GM18909 (cell line): Measurements from ENCODE around the gene ACOX3.

Experiments
- ATAC-seq: cut with Tn5 transposase; IDR thresholded peaks from one replicate; pipeline ENCODE4 v1.9.1; 2021; ENCODE audit warnings: mild to moderate bottlenecking; ENCODE audit not compliant: unreplicated experiment, poor library complexity

ACOX3 gene

GRCh38 chr4:8377103-8378075, 63.1 kb downstream of the ACOX3 start:
- no peak for ATAC-seq

- no peak for ATAC-seq
These were observed 64.0 kb downstream of the ACOX3 start for GRCh38 chr4:8376361-8377102.

GRCh38 chr4:8374851-8375649, 65.5 kb downstream of the ACOX3 start:
- ATAC-seq: no peak

- ATAC-seq: no peak
These were observed 66.5 kb downstream of the ACOX3 start for GRCh38 chr4:8373973-8374545.

- ATAC-seq: no peak
These were observed 67.1 kb downstream of the ACOX3 start for GRCh38 chr4:8373270-8373972.

- ATAC-seq: no peak
These were observed 68.0 kb downstream of the ACOX3 start for GRCh38 chr4:8372506-8372905.

GRCh38 chr4:8371596-8371995, 68.9 kb downstream of the ACOX3 start:
- ATAC-seq: no peak

GRCh38 chr4:8370835-8371595, 69.5 kb downstream of the ACOX3 start:
- ATAC-seq: no peak

GRCh38 chr4:8370106-8370787, 70.3 kb downstream of the ACOX3 start:
- no peak for ATAC-seq

GRCh38 chr4:8369426-8370105, 71.0 kb downstream of the ACOX3 start:
- no peak for ATAC-seq

- no peak for ATAC-seq
These were observed 71.5 kb downstream of the ACOX3 start for GRCh38 chr4:8368998-8369397.

GRCh38 chr4:8368061-8368481, 72.5 kb downstream of the ACOX3 start:
- no peak for ATAC-seq

- no peak for ATAC-seq
These were observed 73.9 kb downstream of the ACOX3 start for GRCh38 chr4:8366601-8367000.

- no peak for ATAC-seq
These were observed 74.6 kb downstream of the ACOX3 start for GRCh38 chr4:8365951-8366350.

- no peak for ATAC-seq
These were observed 75.2 kb downstream of the ACOX3 start for GRCh38 chr4:8365353-8365752.

GRCh38 chr4:8364848-8365350, 75.6 kb downstream of the ACOX3 start:
- no peak for ATAC-seq

GRCh38 chr4:8364141-8364540, 76.4 kb downstream of the ACOX3 start:
- no peak for ATAC-seq

GRCh38 chr4:8362483-8362882, 78.0 kb downstream of the ACOX3 start:
- no peak for ATAC-seq
